NB4 (cell line): Measurements from ENCODE around the gene YIPF2.
"Not testable (repeated sequence)": the region's sequence is repeated elsewhere in the genome, so short reads cannot be mapped to it uniquely, and the experiment has no call there.

ENCODE experiments used
- DNase-seq: peaks from one replicate; pipeline ENCODE4 v3.0.0; 2010; ENCODE audit warnings: low read depth
- H3K4me3 ChIP-seq: one replicate; pipeline ENCODE4 v1.5.1; 2011; ENCODE audit warnings: mild to moderate bottlenecking, low read depth, low read length, moderate library complexity
- CTCF ChIP-seq: IDR thresholded peaks from one replicate; pipeline ENCODE4 v1.5.1; 2012; ENCODE audit warnings: low read depth, low read length
- MAX ChIP-seq: IDR thresholded peaks from 2 replicates; pipeline ENCODE4 v1.6.1; 2011; ENCODE audit warnings: low read depth, low read length
- MYC ChIP-seq: IDR thresholded peaks from 2 replicates; pipeline ENCODE4 v1.6.1; 2011; ENCODE audit warnings: low read depth, low read length
- POLR2A ChIP-seq: IDR thresholded peaks from 2 replicates; pipeline ENCODE4 v1.6.1; 2011; ENCODE audit warnings: mild to moderate bottlenecking; ENCODE audit not compliant: insufficient read length; ENCODE audit errors: extremely low read depth

The YIPF2 gene

GRCh38 chr19:10946958-10947657 lies 18.7 kb upstream of the YIPF2 start:
- DNase-seq, result no peak
- H3K4me3 ChIP-seq, result no peak overlapping the region
- no peak for TF ChIP-seq MAX
- no peak for TF ChIP-seq CTCF
- no peak for TF ChIP-seq POLR2A
- no peak for TF ChIP-seq MYC

GRCh38 chr19:10945264-10945663 lies 16.8 kb upstream of the YIPF2 start:
- TF ChIP-seq MAX (no peak), CTCF (no peak), POLR2A (no peak), MYC (no peak)
- DNase-seq, result no peak
- no peak overlapping the region for H3K4me3 ChIP-seq

GRCh38 chr19:10943412-10943811 lies 15.0 kb upstream of the YIPF2 start:
- H3K4me3 ChIP-seq, DNase-seq: not testable (repeated sequence)

- not testable (repeated sequence) for H3K4me3 ChIP-seq
These were observed 13.2 kb upstream of the YIPF2 start for GRCh38 chr19:10941649-10942048.

GRCh38 chr19:10936661-10937084 lies 8.2 kb upstream of the YIPF2 start:
- TF ChIP-seq MYC, result no peak
- TF ChIP-seq CTCF, result peak; percentile 54
- no peak overlapping the region for H3K4me3 ChIP-seq
- peak; percentile 81 for DNase-seq

More at GRCh38 chr19:10941649-10942048, 13.2 kb upstream of the YIPF2 start:
- not testable (repeated sequence) for DNase-seq

GRCh38 chr19:10935371-10936059 lies 7.1 kb upstream of the YIPF2 start:
- H3K4me3 ChIP-seq, result no peak overlapping the region
- no peak for DNase-seq
- no peak for TF ChIP-seq MAX
- no peak for TF ChIP-seq CTCF
- TF ChIP-seq POLR2A, result no peak
- no peak for TF ChIP-seq MYC

- peak overlapping the region; percentile 75 for H3K4me3 ChIP-seq
- TF ChIP-seq MAX, result no peak
- no peak for TF ChIP-seq MYC
- no peak for TF ChIP-seq POLR2A
- TF ChIP-seq CTCF, result no peak
- peak; percentile 27 for DNase-seq
These were observed 959 bp upstream of the YIPF2 start for GRCh38 chr19:10929402-10929794.
